Parietal lobe (tissue), 2 donors: ENCODE data around the gene MED22. TPM values are rescaled to one million over a fixed set of nuclear protein-coding genes. Genes with fewer than 3 reads are reported as not detected.

Experiments used
- small RNA-seq: library from RNA; depleted of rRNA; stranded (forward); fragments of <200 nt; gene quantifications from one replicate; pipeline ENCODE3, GENCODE V24; 2014; ENCODE audit warnings: low replicate concordance
- total RNA-seq: library from RNA; depleted of rRNA; stranded (reverse); fragments of >200 nt; gene quantifications from one replicate; pipeline ENCODE4 v1.2.3, GENCODE V29; 2014

MED22 gene
- total RNA-seq = 34.4 TPM

DNA sequence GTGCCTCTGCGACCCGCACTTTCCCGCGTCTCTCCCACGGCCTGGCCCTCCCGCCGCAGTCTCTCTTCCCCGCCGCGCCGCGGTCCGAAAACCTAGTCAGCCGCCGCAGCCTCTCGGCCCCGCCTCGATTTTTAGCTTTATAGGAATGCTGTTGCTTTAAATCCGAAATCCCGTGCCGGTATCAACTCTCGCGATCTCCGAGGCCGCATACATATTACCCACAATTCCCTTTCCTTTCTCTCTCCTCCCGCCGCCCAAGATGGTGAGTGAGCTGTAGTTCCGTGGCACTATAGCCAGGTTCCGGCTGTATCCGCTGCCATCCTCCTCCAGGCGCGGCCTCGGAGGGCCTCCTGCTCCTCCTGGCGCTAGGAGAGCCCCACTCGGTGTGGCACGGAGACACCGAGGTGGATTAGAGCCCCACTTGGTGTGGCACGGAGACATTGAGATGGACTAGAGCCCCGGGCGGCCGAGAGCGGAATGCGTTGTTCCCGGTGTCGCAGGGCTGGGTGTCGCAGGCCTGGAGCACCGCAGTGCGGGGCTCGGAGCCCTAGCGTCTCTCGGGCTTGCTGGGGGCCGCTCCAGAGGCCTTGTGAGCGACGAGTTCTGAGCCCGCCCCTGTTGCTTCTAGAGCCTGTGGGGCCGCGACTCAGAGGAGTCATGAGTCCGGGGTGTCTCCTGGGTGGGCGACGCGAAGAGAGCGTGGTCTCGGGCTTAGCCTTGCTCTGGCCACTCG lies at the start of gene MED22, which contains the start of gene RPL7A:
Gene MED22, minus strand, starts transcription at position 147 of the 733 bp plus-strand sequence. CDS start 1,469 bp downstream, outside the sequence.
Gene RPL7A, plus strand, starts transcription at position 234 of the 733 bp plus-strand sequence. Its CDS starts 26 bp downstream, at position 260.

DNA sequence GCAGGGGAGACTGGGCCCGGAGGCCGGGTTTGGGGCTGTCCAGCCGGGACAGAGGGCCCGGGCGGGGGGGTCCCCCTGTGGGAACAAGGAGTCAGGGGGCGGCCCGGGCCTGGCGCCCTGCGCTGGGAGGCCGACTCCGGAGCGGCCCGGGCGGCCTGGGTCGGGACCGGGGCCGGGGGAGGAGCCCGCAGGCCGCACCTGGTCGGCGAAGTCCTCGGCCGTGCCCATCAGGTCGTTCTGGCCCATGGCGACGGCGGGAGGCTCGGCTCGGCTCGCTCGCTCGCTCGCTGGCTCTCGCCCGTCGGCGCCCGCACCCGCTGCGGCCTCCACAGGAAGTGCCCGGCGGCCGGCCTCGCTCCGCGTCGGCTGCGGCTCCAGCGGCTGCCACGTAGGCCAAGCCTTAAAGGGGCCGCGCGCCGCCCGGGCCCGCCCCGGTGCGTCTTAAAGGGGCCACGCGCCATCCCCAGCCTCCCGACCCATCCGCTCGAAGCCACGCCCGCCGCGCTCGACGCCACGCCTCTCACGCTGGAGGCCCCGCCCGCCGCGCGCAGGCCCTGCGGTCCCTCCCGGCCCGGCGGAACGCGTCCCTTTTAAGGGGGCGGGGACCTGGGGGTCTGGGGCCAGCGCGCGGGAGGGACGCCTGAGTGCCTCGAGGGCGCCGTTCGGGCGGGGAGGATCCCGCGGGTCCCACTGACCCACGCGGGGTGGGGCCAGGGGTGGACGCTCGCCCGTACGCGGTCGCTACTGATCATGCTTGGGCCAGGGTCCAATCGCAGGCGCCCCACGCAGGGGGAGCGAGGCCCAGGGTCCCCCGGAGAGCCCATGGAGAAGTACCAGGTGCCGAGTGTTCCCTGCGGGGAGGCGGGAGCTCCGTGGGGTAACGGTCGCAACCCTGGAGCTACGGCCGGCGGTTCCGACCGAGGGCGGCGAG lies 28.1 kb upstream of the MED22 start, which contains the start of the genes STKLD1 and SURF4:
Gene STKLD1, plus strand, starts transcription at position 643 of the 931 bp plus-strand sequence. Its CDS starts 108 bp downstream, at position 751.
Gene SURF4, minus strand, starts transcription at position 337 of the 931 bp plus-strand sequence. Its CDS starts 91 bp downstream, at position 246.

DNA sequence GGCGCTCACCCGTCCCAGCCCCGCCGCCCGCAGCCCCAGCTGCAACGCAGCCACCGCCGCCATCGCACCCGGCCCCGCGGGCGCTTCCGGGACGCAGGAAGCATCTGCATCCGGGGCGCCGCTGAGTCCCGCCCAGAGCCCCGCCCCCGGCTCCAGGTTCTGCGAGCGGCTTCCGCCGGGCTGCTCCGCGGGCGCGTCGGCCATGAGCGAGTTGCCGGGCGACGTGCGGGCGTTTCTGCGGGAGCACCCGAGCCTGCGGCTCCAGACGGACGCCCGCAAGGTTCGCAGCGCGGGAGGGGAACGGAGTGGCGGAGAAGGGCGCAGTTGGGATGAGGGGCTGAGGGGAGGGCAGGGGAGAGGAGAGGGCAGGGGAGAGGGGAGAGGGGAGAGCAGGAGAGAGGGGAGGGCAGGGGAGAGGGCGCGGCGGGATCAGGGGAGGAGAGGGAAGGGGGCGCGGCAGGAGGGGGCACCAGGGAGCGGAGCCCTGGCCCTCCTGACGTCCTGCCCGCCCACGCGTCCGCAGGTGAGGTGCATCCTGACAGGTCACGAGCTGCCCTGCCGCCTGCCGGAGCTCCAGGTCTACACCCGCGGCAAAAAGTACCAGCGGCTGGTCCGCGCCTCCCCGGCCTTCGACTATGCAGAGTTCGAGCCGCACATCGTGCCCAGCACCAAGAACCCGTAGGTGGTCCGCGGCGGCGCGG lies 8.6 kb upstream of the MED22 start, which contains the start of the genes SURF1 and SURF2:
Gene SURF1, minus strand, starts transcription at position 97 of the 701 bp plus-strand sequence. Its CDS starts 34 bp downstream, at position 63.
Gene SURF2, plus strand, starts transcription at position 160 of the 701 bp plus-strand sequence. Its CDS starts 43 bp downstream, at position 203.

DNA sequence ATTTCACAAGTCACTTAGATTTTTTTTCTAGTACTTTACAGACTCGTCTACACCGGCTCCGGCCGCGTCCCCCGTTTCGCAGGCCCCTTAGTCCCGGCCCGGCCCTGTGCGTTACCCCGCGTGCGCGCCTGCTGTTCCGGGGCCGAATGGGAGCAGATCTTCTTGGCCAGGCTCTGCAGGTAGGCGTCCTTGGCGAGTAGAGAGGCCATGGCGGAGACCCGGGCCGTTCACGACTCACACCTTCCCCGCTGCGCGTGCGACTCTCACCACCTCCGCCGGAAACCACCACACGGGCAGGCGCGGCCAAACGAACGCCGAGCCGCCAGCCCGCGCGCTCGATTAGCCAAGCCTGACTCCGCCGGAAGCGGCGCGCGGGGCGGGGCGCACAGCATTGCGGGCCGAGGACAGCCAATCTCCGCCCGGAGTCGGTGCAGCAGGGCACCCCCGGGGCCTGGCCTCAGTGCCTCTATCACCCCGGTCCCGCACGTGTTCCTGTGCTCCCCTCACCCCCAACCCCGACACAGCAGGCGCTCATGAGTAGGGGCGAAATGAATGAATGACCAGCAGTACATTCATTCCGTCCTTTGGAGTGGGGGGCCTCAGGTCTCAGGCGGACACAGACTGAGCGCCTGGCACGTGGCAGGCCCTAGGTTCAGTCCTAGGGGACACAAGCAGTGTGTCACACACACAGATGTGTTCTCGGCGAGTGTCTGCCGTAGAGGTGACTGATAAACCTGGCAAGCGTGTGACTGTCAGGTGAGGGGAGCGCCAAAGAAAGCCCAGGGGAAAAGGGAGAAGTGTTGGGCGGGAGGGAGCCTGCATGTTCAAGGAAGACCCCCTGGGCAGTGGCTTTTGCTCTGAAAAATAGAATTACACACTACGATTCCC lies 11.8 kb downstream of the MED22 start, which contains the start of gene SURF6:
Gene SURF6, minus strand, starts transcription at position 265 of the 888 bp plus-strand sequence. Its CDS starts 56 bp downstream, at position 209.

Small RNA genes lying within 50 kb of the gene (small RNA-seq; reads per million reads assigned to genes)
- gene RF00019 (not detected), gene SNORD24 (not detected), gene SNORD36A (not detected), gene SNORD36B (not detected), gene SNORD36C (not detected)

Other genes with a start within 250 kb of the MED22 start
- gene RALGDS, start 226.9 kb downstream of the MED22 start, total RNA-seq = 196 TPM
- 6.9 TPM for gene GBGT1, start 184.2 kb downstream of the MED22 start, total RNA-seq
- not detected for gene OBP2B, start 138.9 kb downstream of the MED22 start, total RNA-seq
- gene ABO, start 72.9 kb downstream of the MED22 start, total RNA-seq = not detected
- 17.5 TPM for gene SURF6, start 11.9 kb downstream of the MED22 start, total RNA-seq
- gene RPL7A, start 87 bp upstream of the MED22 start, total RNA-seq = 912 TPM
- gene SURF1, start 8.4 kb upstream of the MED22 start, total RNA-seq = 10.6 TPM
- 14.1 TPM for gene SURF2, start 8.4 kb upstream of the MED22 start, total RNA-seq
- gene SURF4, start 27.9 kb upstream of the MED22 start, total RNA-seq = 66.4 TPM
- gene STKLD1, start 28.2 kb upstream of the MED22 start, total RNA-seq = 1.6 TPM
- gene REXO4, start 69.9 kb upstream of the MED22 start, total RNA-seq = 14.7 TPM
- gene ADAMTS13, start 74.2 kb upstream of the MED22 start, total RNA-seq = 2.5 TPM
- 27.2 TPM for gene CACFD1, start 111.8 kb upstream of the MED22 start, total RNA-seq
- gene SLC2A6, start 131.0 kb upstream of the MED22 start, total RNA-seq = 17.2 TPM
- gene MYMK, start 176.8 kb upstream of the MED22 start, total RNA-seq = not detected
- gene ADAMTSL2, start 186.6 kb upstream of the MED22 start, total RNA-seq = 3.8 TPM